Astrocyte of the cerebellum (primary cell): ENCODE data around the gene TATDN2.
A peak's percentile ranks its signal among the peaks of the same experiment; 100 is the strongest.

ENCODE experiments used
- DNase-seq: peaks from one replicate; pipeline ENCODE4 v3.0.0-alpha.2; 2011; ENCODE audit warnings: low read depth
- H3K4me3 ChIP-seq: 2 replicates; pipeline ENCODE4 v1.5.1; 2011; ENCODE audit warnings: mild to moderate bottlenecking, low read depth, low read length, moderate library complexity
- CTCF ChIP-seq: IDR thresholded peaks from 2 replicates; pipeline ENCODE4 v1.5.1; 2012; ENCODE audit warnings: low read length, low read depth, moderate library complexity, mild to moderate bottlenecking; ENCODE audit errors: missing control alignments
- in situ Hi-C: cut with HindIII; loops from 2 replicates; pipeline ENCODE4 v1.10.0; 2017; ENCODE audit warnings: low sequenced_read_pairs

TATDN2 gene

DNA sequence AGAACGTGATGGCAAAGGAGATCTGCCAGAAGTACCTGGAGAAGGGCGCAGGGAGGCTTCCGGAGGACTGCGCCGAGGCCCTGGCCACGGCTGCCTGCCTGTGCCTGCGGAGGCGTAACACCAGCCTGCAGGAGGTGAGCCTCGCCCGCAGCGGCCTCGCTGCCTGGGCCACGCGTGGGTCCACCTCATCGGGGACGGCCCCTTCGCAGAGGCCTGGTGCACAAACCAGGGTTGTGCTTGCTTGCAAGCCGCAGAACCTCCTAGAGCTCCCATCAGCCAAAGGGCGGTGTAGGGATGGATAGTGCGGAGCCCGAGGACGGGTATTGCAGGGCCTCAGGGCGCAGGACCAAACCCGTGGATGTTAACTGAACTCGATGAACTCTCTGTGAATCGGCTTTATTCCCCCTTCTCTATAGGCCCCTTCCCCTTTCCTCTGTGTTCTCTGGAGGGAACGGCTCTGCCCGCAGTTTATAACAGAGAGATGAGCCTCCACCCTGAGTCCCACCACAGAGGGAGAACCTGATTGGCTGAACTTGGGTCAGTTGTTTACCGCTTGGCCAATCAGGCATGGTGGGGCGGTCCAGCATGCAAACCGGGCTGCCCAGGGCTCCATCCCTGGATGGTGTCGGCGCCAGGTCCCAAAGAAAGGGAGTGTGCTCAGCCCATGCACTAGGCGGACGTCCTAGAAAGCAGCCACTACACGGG lies 13.6 kb upstream of the TATDN2 start:
- in situ Hi-C loops = no loop called here
- no peak for DNase-seq
- TF ChIP-seq CTCF = no peak
- H3K4me3 ChIP-seq = no peak overlapping the region

GRCh38 chr3:10235551-10235950 lies 12.7 kb upstream of the TATDN2 start:
- H3K4me3 ChIP-seq = no peak overlapping the region
- TF ChIP-seq CTCF = no peak
- DNase-seq = no peak
- in situ Hi-C loops = no loop called here

DNA sequence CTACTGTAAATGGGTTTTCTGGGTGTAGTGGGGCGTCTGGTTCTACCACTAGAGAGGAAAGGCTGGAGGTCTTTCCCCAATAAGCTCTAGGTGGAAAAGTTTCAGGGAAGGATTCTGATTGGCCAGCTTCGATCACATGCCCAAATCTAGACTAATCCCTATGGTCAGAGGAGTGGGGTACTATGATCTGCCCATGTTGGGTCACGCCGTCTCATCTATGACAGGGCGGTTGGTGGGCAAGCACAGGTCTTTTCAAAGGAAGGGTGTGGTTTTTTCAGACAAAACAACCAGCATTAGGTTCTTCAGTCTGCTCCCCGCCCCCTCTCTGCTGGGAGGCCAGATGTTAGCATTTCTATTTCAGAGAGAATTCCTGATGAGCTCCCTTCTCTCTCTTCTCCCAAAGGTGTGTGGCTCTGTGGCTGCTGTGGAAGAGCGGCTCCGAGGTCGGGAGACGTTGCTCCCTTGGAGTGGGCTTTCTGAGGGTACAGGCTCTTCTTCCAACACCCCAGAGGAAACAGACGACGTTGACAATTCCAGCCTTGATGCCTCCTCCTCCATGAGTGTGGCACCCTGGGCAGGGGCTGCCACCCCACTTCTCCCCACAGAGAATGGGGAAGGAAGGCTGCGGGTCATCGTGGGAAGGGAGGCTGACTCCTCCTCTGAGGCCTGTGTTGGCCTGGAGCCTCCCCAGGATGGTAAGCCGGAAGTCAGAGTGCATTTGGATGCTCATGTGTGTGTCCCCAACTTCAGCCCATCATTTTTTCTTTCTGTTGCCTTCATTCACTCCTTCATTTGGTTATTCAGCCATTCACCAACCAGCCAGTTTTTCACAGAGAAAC lies 9.7 kb upstream of the TATDN2 start:
- TF ChIP-seq CTCF = no peak
- no peak overlapping the region for H3K4me3 ChIP-seq
- DNase-seq = no peak
- in situ Hi-C loops = no loop called here

DNA sequence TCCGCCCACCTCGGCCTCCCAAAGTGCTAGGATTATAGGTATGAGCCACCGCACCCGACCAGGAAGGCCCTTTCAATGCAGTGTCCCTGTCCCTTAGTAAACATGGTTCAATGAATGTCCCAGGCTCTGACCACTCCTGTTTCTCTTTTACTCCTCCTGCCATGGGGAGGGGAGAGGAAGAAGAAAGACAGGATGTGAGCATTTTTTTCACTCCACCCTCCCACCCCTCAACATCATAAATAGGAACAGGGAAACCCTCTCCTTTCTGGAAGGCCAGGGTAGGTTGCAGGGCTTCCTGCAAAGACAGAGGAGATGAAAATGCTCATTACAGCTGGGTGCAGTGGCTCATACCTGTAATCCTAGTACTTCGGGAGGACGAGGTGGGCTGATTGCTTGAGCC lies 7.5 kb upstream of the TATDN2 start:
- in situ Hi-C loops = loop anchor here (10.0 kb wide), 1 partner anchor 186 kb away; no protein-coding TSS in a partner anchor
- DNase-seq = no peak
- no peak for TF ChIP-seq CTCF
- H3K4me3 ChIP-seq = no peak overlapping the region

GRCh38 chr3:10242182-10243065 lies 5.8 kb upstream of the TATDN2 start:
- H3K4me3 ChIP-seq = no peak overlapping the region
- in situ Hi-C loops = loop anchor here (10.0 kb wide), 1 partner anchor 188 kb away; no protein-coding TSS in a partner anchor
- peak; percentile 54 for DNase-seq
- TF ChIP-seq CTCF = no peak

DNA sequence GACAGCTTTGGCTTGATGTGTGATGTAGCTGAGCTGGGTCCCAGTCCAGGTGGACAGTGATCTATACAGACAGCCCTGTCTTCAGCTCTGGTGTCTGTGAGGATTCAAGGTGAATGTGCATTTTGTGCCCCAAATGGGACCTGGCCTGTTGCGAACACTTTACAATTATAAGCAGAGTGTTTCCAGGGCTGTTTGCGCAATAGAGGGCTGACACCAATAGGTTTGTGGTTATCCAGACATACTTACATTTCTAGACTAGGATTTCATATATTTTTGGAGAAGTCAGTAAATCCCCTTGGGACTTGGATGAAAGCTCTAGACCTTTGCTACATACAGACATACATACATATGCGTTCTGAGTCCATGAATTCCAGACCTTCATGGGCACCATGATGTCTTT lies 4.2 kb upstream of the TATDN2 start:
- DNase-seq = no peak
- H3K4me3 ChIP-seq = no peak overlapping the region
- TF ChIP-seq CTCF = no peak
- in situ Hi-C loops = loop anchor here (10.0 kb wide), 1 partner anchor 189 kb away; no protein-coding TSS in a partner anchor
